Hepatocyte (in vitro differentiated cells): Measurements from ENCODE around the gene ELL. TPM values are rescaled to one million over a fixed set of nuclear protein-coding genes. Genes with fewer than 3 reads are reported as not detected.

ENCODE experiments used
- DNase-seq: peaks from one replicate; pipeline ENCODE4 v3.0.0-alpha.2; 2016; ENCODE audit warnings: low spot score
- H2AFZ ChIP-seq: fragments of 200-600 bp; sonication (generic); 2 replicates; pipeline ENCODE4 v1.6.0; 2016; ENCODE audit warnings: antibody characterized with exemption, mild to moderate bottlenecking
- H3K27ac ChIP-seq: fragments of 200-600 bp; sonication (generic); 2 replicates; pipeline ENCODE4 v1.5.1; 2016; ENCODE audit warnings: mild to moderate bottlenecking
- H3K27me3 ChIP-seq: fragments of 200-600 bp; sonication (generic); 2 replicates; pipeline ENCODE4 v1.6.1; 2016
- H3K36me3 ChIP-seq: fragments of 200-600 bp; sonication (generic); replicated peaks from 2 replicates; pipeline ENCODE4 v1.5.1; 2016; ENCODE audit warnings: low read depth; ENCODE audit not compliant: insufficient read depth
- H3K4me1 ChIP-seq: fragments of 200-600 bp; sonication (generic); 2 replicates; pipeline ENCODE4 v1.5.1; 2016; ENCODE audit warnings: mild to moderate bottlenecking, moderate library complexity; ENCODE audit not compliant: insufficient read depth
- H3K4me2 ChIP-seq: fragments of 200-600 bp; sonication (generic); 2 replicates; pipeline ENCODE4 v1.6.0; 2016
- H3K4me3 ChIP-seq: fragments of 200-600 bp; sonication (generic); 2 replicates; pipeline ENCODE4 v1.5.1; 2016; ENCODE audit warnings: mild to moderate bottlenecking
- H3K79me2 ChIP-seq: fragments of 200-600 bp; sonication (generic); 2 replicates; pipeline ENCODE4 v1.6.0; 2017; ENCODE audit warnings: mild to moderate bottlenecking
- H3K9me2 ChIP-seq: fragments of 200-600 bp; sonication (generic); replicated peaks from 2 replicates; pipeline ENCODE4 v1.6.0; 2017; ENCODE audit warnings: mild to moderate bottlenecking; ENCODE audit not compliant: insufficient read depth
- H3K9me3 ChIP-seq: fragments of 200-600 bp; sonication (generic); 2 replicates; pipeline ENCODE4 v1.5.1; 2016; ENCODE audit warnings: low read depth, mild to moderate bottlenecking
- H4K20me1 ChIP-seq: fragments of 200-600 bp; sonication (generic); 2 replicates; pipeline ENCODE4 v1.6.0; 2016; ENCODE audit warnings: mild to moderate bottlenecking; ENCODE audit not compliant: insufficient read depth, poor library complexity, severe bottlenecking
- EZH2 ChIP-seq: fragments of 200-600 bp; sonication (generic); IDR thresholded peaks from 2 replicates; pipeline ENCODE4 v1.6.1; 2016; ENCODE audit warnings: antibody characterized with exemption, mild to moderate bottlenecking, borderline replicate concordance
- EZH2phosphoT487 ChIP-seq: fragments of 200-600 bp; sonication (generic); IDR thresholded peaks from one replicate; pipeline ENCODE4 v1.6.1; 2018; ENCODE audit warnings: antibody characterized with exemption, mild to moderate bottlenecking, low read depth, moderate library complexity; ENCODE audit not compliant: unreplicated experiment, severe bottlenecking
- WGBS: methylation state at CpG from one replicate; pipeline ENCODE4 v1.1.6; 2016; ENCODE audit warnings: low lambda C conversion rate; ENCODE audit errors: missing lambda C conversion rate; 5-methylcytosine and 5-hydroxymethylcytosine counted together
- polyA plus RNA-seq: library from polyadenylated mRNA; unstranded; fragments of >200 nt; fragmentation: Nextera tagmentation; extraction: Ambion mirVana; gene quantifications from 2 replicates; pipeline ENCODE4 v1.2.1, GENCODE V29; 2016
- total RNA-seq: library from RNA; depleted of rRNA; stranded (reverse); fragments of >200 nt; gene quantifications from 2 replicates; pipeline ENCODE4 v1.2.3, GENCODE V29; 2014
- TF ChIP-seq, protein P1 (sequence below): fragments of 200-600 bp; sonication (generic); IDR thresholded peaks from 2 replicates; pipeline ENCODE4 v1.5.1; 2016; ENCODE audit warnings: antibody characterized with exemption, mild to moderate bottlenecking; ENCODE audit not compliant: poor library complexity

Gene ELL
- total and polyA plus RNA-seq, 2 experiments from 2014 or later: 11.0 to 15.0 TPM

DNA sequence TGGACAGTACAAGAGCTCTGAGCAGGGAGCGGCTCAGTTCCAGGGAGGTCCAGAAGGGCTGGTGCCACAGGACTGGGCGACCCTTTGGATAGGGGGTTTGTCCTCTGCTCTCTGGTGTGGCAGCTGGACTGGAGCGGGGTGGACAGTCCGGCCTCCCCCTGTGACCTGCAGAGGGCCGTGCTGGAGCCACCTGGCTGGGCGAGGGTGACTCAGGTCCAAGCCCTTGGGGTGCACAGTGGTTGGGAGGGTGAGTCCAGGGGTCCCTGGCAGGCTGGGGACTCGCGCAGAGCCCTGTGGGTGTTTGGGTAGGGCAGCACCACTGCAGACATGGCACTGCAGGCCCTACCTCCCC, 95.5 kb downstream of the ELL start:
- Histone ChIP-seq H3K79me2 (peaks cover 60% of the 10 kb centered on the region), H3K4me1 (peaks cover 32% of the 10 kb centered on the region), H3K9me2 (no peaks in the 10 kb centered on the region), H3K27me3 (no peaks in the 10 kb centered on the region), H3K9me3 (no peaks in the 10 kb centered on the region), H4K20me1 (peaks cover 34% of the 10 kb centered on the region), H3K27ac (no peak overlapping the region), H2AFZ (no peak overlapping the region), H3K4me2 (no peak overlapping the region), H3K4me3 (no peak overlapping the region), H3K36me3 (no peaks in the 10 kb centered on the region)
- no peak for DNase-seq
- WGBS: 92% methylated on average over 8 of the region's 8 CpGs
- no peak for TF ChIP-seq EZH2
- no peak for TF ChIP-seq EZH2phosphoT487
- TF ChIP-seq, protein P1, sequence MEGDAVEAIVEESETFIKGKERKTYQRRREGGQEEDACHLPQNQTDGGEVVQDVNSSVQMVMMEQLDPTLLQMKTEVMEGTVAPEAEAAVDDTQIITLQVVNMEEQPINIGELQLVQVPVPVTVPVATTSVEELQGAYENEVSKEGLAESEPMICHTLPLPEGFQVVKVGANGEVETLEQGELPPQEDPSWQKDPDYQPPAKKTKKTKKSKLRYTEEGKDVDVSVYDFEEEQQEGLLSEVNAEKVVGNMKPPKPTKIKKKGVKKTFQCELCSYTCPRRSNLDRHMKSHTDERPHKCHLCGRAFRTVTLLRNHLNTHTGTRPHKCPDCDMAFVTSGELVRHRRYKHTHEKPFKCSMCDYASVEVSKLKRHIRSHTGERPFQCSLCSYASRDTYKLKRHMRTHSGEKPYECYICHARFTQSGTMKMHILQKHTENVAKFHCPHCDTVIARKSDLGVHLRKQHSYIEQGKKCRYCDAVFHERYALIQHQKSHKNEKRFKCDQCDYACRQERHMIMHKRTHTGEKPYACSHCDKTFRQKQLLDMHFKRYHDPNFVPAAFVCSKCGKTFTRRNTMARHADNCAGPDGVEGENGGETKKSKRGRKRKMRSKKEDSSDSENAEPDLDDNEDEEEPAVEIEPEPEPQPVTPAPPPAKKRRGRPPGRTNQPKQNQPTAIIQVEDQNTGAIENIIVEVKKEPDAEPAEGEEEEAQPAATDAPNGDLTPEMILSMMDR: no peak

DNA sequence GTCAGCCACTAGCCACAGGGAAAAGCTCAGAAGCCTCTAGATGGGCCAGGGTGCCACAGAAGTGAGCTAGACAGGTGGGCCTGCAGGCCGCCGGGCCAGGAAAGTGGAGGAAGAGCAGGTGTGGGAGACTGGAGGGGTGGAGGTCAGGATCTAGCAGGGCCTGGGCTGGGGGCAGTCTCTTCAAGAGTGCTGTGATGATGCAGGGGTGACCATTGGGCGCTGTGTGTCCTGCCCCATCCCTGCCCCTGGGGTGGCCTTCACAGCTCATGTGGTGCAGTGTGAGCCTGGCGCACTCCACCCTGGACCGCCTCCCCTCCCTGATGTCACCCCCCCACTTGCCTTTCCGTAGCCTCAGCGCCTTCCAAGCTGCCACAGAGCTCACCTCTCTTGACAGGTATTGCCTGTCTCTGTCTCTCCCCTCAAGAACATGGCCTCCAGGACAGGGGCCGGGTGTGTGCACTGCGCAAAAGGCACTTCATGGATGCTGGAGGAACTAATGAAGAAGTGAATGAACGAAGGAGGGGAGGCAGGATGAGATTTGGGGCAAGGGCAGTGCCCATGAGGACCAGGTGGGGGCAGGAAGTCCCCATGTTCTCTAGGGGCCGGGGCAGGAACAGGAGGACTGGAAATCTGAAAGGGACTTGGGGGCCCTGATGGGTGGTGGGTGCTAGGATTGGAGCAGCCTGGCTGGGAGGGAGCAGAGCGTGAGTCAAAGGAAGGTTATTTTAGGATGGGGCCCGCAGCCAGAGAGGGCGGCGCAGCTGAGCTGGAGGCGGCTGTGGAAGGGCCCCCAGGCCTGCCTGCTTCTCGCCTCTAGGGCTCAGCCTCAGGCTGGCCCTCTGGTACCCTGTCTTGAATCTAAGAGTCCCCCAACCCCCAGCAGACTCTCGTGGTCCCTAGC, 96.1 kb downstream of the ELL start:
- Histone ChIP-seq H3K4me1 (peaks cover 39% of the 10 kb centered on the region), H4K20me1 (peaks cover 40% of the 10 kb centered on the region), H3K4me3 (no peak overlapping the region), H3K9me2 (no peaks in the 10 kb centered on the region), H3K9me3 (no peaks in the 10 kb centered on the region), H3K4me2 (no peak overlapping the region), H2AFZ (no peak overlapping the region), H3K79me2 (peaks cover 65% of the 10 kb centered on the region), H3K27ac (no peak overlapping the region), H3K27me3 (no peaks in the 10 kb centered on the region), H3K36me3 (no peaks in the 10 kb centered on the region)
- TF ChIP-seq EZH2phosphoT487 (no peak), EZH2 (no peak)
- TF ChIP-seq, protein P1: no peak
- 89% methylated on average over 18 of the region's 18 CpGs for WGBS
- DNase-seq: no peak

DNA sequence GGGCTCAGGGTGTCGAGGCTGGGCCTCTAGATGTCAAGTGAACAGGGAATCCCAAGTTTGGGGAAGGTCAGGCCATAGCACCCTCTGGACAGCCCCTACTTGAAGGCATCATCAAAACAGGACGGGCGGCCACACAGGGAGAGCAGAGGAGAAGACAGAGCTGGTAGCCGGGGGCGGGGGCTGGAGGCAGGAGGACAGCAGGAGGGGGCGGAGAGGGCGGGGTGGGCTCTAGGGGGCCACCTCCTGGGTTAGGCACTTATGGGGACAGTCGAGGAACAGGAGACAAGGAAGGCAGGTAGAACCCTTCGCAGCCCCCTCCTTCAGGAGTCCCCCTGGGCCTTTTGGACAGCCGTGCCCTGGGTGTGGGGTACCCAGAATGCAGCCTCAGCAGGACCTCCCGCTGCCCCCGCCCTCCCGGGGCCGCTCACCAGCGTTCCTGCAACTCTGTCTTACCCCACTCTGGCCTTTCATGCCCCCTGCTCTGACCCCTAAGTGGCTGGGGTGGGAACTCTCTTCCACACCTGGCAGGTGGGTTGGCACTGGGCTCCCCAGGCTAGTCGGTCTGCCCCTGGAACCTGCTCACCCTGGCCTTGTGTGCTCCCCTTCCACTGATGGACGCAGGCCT, 96.9 kb downstream of the ELL start:
- Histone ChIP-seq H3K9me3 (no peaks in the 10 kb centered on the region), H3K4me3 (no peak overlapping the region), H3K4me1 (peaks cover 39% of the 10 kb centered on the region), H3K79me2 (peaks cover 65% of the 10 kb centered on the region), H3K36me3 (no peaks in the 10 kb centered on the region), H3K4me2 (no peak overlapping the region), H2AFZ (no peak overlapping the region), H3K9me2 (no peaks in the 10 kb centered on the region), H3K27me3 (no peaks in the 10 kb centered on the region), H4K20me1 (peaks cover 40% of the 10 kb centered on the region), H3K27ac (no peak overlapping the region)
- TF ChIP-seq, protein P1: no peak
- no peak for TF ChIP-seq EZH2
- TF ChIP-seq EZH2phosphoT487: no peak
- 87% methylated on average over 9 of the region's 17 CpGs for WGBS
- DNase-seq: no peak
